ENCODE results near the gene THSD7B.

THSD7B gene

GRCh38 chr2:136828162-136828561, 62.8 kb downstream of the THSD7B start:
- DNase-seq = no peak

- DNase-seq = no peak
Measured at GRCh38 chr2:136828774-136829173, 63.4 kb downstream of the THSD7B start.

- no peak for DNase-seq
Measured at GRCh38 chr2:136844546-136844945, 79.2 kb downstream of the THSD7B start.

GRCh38 chr2:136858656-136859055, 93.3 kb downstream of the THSD7B start:
- DNase-seq = no peak

- DNase-seq = no peak
Measured at GRCh38 chr2:136860443-136860958, 95.2 kb downstream of the THSD7B start.

- no peak for DNase-seq
Measured at GRCh38 chr2:136863468-136863867, 98.1 kb downstream of the THSD7B start.

- DNase-seq = no peak
Measured at GRCh38 chr2:136863874-136864273, 98.5 kb downstream of the THSD7B start.

- no peak for DNase-seq
Measured at GRCh38 chr2:136871424-136871823, 106.1 kb downstream of the THSD7B start.

- DNase-seq = peak; percentile 10
Measured at GRCh38 chr2:136874258-136874657, 108.9 kb downstream of the THSD7B start.

- DNase-seq = no peak
Measured at GRCh38 chr2:136891100-136891499, 125.8 kb downstream of the THSD7B start.

- DNase-seq = no peak
Measured at GRCh38 chr2:136894007-136894634, 128.8 kb downstream of the THSD7B start.

GRCh38 chr2:136901732-136902131, 136.4 kb downstream of the THSD7B start:
- no peak for DNase-seq

GRCh38 chr2:136905779-136906178, 140.4 kb downstream of the THSD7B start:
- DNase-seq = no peak

GRCh38 chr2:136909777-136910176, 144.4 kb downstream of the THSD7B start:
- DNase-seq = no peak

GRCh38 chr2:136916131-136916530, 150.8 kb downstream of the THSD7B start:
- DNase-seq = no peak

- no peak for DNase-seq
Measured at GRCh38 chr2:136917411-136917881, 152.1 kb downstream of the THSD7B start.

GRCh38 chr2:136919682-136920081, 154.3 kb downstream of the THSD7B start:
- no peak for DNase-seq

GRCh38 chr2:136920652-136921333, 155.4 kb downstream of the THSD7B start:
- DNase-seq = no peak

GRCh38 chr2:136927156-136927555, 161.8 kb downstream of the THSD7B start:
- no peak for DNase-seq

GRCh38 chr2:136929531-136929930, 164.2 kb downstream of the THSD7B start:
- DNase-seq = no peak

GRCh38 chr2:136932700-136933099, 167.4 kb downstream of the THSD7B start:
- DNase-seq = peak; percentile 48

GRCh38 chr2:136935119-136935518, 169.8 kb downstream of the THSD7B start:
- DNase-seq = no peak

GRCh38 chr2:136956050-136956449, 190.7 kb downstream of the THSD7B start:
- DNase-seq = no peak

GRCh38 chr2:136957044-136957443, 191.7 kb downstream of the THSD7B start:
- no peak for DNase-seq
